HG02588 (cell line): ENCODE results near the gene TMEM121.

Experiments used
- ATAC-seq: cut with Tn5 transposase; IDR thresholded peaks from one replicate; pipeline ENCODE4 v1.9.1; 2021; ENCODE audit warnings: mild to moderate bottlenecking, moderate library complexity; ENCODE audit not compliant: unreplicated experiment

The TMEM121 gene

DNA sequence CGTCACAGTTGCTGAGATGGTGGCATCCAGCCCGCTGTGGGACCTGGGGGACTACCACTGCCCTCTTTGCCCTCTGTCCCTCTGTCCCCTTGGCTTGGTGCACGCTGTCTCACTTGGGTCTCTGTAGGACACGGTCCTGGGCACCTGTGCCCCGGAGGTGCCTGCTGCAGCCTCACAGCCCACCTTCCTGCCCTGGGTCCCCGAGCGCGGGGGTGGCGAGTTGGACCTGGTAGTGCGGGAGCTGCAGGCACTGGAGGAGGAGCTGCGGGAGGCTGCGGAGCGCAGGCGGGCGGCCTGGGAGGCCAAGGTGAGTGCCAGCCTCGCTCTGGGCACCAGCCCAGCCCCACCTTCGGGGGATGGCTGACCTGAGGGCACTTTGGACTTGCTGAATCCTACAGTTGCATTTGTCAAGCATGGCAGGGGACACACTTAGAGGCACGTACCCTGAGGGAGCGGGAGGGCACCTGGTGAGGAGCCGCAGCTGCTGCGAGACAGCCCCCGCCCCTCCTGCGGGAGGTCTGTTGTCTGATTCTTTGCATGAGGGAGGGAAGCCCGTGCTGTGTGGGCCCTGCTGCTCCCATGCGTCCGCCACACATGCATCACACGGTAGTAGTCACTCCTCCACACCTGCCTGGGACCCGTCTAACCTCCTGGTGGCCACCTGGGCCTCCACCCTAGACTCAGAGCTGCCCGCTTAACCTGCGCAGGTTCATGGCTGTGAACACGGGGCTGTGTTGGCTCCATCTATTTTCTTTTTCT, 28.5 kb upstream of the TMEM121 start:
- no peak for ATAC-seq

DNA sequence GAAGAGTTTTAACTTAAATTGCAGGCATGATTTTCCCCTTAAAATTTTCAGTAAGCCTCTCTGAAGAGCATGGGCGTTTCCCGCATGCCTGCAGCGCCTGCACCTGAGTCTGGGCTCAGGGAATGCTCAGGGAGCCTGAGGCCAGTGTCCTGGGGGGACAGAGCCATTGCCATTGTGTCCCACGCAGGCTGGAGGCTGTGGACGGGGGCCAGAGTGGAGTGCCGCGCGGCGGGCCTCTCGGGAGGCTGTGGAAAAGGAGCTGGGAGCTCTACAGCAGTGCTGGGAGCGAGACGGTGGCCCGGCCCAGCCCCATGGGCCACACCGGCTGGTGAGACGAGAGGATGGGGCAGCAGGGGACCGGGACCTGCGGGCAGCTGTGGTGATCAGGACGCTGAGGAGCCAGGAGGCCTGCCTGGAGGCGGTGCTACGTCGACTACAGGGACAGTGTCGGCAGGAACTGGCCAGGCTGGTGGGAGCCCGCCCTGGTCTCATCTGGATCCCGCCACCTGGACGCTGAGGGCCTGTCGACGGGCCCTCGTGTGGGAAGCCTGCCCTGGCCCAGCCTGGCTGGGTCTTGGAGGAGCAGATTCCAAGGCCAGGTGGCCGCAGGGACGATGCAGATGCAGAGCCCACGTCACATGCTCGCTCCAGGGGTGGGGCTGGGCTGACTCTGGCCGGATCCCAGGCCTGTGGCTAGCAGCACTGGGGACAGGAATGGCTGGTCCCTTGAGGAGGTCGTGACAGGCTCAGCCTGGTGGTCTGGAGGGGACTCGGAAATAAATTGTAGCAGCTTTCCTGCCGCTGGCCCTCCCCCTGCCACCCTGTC, 27.7 kb upstream of the TMEM121 start:
- no peak for ATAC-seq

DNA sequence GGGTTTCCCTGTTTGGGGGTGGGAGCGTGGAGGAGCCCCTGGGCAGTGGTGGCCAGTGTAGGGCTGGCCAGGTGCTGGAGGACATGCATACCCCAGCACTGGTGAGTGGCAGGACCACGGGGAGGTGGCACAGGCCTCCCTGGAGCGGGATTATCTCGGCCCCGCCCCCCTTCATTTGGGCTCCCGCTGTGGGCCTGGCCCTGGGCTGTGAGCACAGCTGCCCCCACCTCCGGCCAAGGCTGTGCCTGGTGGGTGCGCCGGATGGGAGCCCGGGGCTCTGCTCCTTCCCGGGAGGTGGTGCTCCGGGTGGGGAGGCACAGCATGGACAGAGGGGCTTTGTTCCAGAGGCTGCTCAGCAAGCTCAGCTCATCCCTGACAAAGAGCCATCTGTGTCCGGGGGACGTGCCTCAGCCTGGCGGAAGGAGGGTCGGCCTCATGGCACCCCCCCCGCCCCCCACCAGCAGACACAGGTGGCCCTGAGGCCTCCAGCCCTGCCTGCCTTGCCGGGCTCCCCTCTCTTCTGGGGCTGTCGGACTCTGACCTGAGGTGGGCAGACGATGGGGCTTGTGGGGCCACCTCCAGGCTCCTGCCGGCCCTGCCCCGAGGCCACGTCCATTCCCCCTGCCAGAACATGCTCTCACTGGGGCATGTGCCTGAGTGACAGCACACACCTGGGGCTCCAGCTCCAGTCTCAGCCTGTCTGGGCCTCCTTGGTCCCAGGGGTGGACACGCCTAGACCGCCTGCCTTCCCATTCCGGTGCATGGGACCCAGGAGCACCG, 26.9 kb upstream of the TMEM121 start:
- no peak for ATAC-seq

DNA sequence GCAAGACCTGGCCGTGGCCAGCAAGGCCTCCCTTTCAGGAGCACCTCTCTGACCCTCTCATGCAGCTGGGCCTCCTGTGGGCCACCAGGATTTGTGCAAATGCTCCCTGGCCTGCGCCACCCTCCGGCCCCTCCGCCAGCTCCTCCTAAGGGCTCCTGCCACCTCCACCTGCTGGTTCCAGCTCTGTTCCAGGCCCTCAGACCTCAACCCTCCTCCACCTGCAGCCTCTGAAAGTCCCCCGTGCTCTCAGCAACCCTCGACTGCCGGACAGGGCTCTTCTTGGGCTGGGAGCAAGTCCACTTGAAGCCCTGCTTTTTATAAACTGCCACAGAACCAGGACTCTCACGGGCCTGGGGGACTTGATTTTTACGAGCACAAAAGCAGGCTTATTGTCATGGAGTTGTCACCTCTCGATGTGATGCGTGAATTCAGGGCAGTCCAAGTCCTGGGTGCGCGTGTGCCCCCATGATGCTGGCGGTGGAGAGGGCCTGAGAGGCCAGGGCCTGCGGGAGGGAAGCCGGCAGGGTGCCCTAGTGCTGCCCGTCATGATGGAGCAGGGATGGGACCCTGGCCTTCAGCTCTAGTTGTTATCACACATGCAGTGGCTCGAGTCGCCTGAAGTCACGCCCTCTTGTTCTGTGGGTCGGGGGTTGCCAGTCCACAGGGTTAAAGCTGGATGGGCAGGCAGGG, 26.2 kb upstream of the TMEM121 start:
- no peak for ATAC-seq

DNA sequence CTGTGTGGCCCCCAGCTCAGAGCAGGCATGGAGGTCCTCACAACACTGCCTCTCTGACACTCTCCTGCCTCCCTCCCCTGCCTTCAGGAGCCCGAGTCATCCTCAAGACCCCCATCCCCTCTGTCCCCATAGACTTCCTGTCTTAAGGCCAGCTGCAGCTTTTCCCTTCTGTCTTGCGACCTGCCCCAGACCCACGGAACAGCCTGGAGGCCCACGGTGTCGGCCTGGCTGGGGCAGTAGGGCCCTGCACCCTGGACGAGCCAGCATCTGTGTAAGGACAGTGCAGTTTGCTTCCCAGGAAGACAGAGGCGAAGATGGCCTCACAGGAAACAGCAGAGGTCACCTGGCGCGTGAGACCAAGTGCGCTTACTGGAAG, 25.7 kb upstream of the TMEM121 start:
- no peak for ATAC-seq

DNA sequence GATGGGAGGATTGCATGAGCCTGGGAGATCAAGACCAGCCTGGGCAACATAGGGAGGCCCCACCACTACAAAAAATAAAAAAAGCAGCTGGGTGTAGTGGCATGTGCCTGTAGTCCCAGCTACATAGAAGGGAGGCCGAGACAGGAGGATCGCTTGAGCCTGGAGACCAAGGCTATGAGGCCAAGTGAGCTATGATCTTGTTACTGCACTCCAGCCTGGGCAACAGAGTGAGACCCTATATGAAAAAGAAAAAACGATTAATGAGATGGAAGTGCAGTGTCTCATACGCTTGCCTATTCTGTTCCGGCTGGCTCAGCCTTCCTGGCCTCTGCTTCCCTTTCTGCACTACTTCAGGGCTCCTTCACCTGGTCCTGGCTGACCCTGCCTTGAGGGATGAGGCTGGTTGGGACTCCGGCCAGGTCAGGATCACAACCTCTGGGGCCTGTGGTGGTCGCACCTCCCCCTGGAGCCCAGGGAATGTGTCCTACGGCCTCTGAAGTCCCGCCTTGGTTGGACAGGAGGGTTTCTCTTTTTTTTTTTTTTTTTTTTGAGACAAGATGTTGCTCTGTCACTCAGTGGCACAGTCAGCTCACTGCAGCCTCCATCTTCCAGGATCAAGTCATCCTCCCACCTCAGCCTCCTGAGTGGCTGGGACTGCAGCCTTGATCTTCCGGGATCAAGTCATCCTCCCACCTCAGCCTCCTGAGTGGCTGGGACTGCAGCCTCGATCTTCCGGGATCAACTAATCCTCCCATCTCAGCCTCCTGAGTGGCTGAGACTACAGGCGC, 24.7 kb upstream of the TMEM121 start:
- ATAC-seq: no peak

DNA sequence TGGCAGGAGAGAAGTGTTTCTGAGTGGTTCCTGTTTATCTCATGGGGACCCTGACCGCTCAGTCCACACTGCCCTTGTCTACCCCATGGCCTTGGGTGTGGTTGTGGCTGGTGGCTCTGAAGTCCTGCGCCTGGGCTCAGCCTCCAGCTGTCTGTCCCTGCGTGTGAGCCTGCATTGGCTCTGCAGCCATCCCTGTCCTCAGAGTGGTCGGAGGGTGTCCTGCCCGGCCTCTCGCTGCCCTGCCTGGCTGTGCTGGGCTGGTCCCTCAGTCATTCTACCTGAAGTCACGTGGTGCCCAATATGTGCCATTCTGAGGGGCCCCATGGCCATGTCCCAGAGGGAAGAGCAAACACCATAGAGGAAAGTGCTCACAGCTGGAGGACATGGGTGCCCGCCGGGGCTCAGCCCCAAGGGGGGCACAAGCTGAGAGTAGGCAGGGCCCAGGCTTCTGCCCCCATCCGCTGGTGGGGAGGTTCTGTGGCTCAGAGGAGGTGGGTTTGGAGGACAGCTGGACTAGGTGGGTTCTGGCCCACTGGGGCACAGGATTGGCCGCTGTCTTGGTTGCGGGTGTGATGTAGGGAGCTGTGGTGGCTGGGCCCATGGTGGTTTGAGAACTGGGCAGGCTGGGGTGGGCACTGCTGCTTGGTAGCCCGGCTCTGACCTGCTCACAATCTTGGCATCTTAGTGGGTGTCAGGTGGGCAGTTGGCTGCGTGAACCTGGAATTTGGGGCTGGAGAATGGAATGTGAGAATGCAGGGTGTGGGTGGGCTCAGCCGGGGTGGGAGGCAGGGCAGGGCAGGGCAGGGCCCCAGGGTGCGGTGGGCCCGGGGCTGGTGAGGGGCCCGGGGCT, 23.7 kb upstream of the TMEM121 start:
- ATAC-seq: no peak

DNA sequence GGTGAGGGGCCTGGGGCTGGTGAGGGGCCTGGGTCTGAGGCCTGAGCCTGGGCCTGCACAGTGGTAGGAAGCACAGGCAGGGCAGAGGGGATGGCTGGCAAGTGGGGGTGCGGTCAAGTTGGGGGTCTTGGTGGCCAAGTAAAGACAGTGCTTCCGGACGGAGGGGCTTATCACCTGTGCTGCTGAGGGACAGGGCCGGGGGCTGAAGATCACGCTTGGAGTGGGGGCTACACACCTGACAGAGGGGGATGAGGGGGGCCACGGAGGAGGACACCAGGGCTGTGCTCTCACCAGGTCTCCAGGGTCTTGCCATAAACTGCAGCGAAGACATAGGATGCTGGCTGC, 23.1 kb upstream of the TMEM121 start:
- no peak for ATAC-seq

DNA sequence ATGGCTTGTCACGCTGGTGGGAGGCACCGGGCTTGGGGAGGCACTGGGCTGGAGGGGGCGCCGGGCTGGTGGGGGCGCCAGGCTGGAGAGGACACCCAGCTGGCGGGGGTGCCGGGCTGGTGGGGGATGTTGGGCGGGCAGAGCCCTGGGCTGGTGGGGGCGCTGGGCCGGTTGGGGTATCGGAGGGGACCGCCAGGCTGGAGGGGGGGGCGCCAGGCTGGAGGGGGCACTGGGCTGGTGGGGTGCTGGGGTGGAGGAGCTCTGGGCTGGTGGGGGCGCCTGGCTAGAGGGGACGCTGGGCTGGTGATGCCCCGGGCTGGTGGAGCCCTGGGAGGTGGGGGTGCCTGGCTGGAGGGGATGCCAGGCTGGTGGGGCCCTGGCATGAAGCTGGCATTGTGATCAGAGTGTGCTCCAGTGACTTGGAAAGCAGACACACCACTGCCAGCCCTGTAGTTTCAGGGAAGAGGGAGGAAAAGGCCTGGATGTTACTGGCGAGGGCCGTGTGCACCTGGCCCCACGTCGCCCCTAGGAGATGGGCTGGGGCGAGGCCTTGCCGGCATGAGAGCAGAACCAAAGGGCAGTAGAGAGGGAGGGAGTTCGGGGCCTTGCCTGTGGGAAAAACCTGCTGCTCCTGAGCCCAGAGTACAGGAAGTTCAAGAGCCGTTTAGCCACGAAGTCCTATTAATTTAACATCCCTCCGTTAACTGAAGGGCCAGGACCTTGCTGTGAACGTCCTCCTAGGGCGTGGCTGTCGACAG, 22.3 kb upstream of the TMEM121 start:
- no peak for ATAC-seq

DNA sequence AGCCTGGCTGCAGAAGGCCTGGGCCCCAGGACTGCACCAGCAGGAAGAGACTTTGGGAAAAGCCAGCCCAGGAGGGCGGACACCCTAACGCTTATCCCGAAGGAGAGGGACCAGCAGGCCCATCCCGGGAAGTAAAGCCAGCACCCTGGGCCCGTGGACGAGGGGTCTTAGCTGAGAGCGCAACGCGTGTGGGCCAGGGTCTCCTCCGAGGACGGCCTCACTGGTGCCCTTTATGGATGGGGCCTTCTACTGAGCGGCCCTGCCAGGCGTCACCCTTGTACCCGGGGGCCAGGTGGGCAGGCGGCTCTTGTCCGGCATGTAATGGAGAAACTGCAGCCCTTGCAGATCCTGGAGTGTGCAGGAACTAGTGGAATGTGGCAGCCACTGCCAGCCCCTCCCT, 21.3 kb upstream of the TMEM121 start:
- no peak for ATAC-seq

DNA sequence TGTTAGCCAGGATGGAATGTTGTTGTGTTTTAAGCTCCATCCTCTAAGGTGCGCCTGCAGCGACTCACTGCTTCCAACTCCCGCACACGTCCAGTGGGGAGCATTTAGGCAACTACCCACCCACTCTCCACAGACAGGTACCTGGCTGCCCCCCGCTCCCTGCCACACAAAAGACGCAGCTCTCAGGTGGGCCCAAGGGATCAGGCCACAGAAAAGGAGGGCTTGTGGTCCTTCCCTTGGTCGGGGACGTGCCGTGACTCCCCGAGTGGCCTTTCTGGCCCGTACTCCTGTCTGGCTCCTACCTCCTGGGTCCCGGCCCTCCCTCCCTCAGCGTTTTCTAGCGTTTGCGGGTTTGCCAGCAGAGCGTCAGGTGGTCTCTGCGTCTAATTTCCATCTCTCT, 19.1 kb upstream of the TMEM121 start:
- ATAC-seq: no peak

DNA sequence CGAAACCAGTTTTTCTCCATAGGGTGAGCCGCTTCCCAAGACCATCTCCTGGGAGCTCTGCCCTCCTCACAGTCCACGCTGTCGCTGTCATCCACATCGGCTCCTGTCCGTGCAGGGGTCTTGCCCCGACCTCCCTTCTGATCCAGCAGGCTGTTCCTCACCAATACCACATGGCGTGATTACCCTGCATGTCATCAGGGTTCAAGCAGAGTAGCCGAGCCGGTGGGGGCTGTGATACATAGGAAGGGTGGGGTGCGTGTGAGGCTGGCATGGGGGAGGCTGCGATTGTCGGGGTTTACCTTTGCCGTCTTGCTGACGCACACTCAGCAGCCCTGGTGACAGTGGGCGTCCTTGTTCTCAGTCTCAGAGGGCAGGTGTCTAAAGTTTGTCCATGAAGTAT, 18.3 kb upstream of the TMEM121 start:
- ATAC-seq: no peak

DNA sequence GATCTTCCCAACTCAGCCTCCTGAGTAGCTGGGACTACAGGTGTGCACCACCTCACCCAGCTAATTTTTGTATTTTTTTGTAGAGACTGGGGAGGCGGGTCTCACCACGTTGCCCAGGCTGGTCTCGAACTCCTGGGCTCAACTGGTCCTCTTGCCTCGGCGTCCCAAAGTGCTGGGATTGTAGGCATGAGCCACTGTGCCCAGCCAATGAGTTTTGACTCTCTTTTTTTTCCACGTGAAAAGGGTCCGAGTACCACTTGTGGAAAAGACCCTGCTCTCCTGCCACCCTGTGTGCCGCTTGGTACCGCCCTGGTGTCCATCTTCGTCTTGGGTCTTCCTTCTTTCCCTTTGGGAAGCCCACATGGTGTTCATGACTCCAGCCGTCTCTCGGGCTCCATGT, 17.8 kb upstream of the TMEM121 start:
- no peak for ATAC-seq

DNA sequence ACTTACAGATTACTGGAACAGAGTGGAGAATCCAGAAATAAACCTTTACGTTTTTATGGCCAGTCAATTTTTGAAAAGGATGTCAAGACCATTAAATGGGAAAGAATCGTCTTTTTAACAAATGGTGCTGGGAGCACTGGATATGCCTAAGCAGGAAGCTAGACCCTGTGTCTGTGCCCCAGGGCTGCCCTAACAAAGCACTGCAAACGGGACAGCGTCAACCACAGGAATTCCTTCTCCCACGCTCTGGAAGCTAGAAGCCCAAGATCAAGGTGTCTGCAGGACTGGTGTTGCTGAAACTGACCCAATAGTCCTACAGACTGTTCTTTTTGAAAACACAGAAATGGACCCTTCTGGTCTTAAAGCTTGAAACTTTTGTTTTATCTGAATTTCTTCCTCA, 9.3 kb upstream of the TMEM121 start:
- ATAC-seq: no peak

DNA sequence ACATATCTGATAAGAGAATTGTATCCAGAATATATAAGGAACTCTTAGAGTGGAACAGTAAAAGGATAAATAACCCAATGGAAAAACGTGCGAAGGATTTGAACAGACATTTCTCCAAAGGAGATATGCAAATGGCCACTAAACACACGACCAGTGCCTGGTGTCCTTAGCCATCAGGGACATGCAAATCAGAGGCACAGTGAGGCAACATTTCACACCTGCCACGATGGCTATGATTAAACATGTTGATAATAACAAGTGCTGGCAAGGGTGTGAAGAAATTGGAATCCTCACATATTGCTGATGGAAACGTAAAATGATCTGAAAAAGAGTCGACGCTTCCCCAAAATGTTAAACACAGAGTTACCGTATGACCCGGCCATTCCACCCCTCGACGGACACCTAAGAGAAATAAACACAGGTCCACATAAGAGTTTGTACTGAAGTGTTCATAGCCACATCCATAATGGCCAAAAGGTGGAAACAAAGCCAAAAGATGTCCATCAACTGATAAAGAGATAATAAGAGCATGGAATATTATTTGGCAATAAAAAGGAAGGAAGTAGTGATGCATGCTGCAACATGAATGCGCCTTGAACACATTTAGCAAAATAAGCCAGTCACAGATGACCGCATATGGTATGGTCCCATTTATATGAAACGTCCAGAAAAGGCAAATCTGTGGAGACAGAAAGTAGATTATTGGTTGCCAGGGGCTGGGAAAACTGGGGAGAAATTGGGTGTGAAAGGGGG, 6.3 kb upstream of the TMEM121 start:
- ATAC-seq: no peak

DNA sequence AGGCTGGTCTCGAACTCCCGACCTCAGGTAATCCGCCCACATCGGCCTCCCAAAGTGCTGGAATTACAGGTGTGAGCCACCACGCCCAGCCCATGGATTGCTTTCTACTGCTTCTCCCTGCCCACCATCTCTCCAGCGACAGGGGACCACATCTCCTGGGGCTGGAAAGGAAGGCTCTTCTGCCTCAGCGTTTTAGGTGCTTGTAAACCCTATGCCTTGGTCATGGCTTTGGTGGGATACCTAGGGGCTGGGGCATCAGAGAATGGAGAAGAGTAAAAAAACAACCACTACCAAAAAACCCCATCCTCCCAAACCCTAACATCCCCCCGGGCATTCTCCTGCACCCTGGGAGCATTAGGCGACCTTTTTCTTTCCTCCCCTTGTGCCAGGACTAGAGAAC, 1.1 kb upstream of the TMEM121 start:
- no peak for ATAC-seq

DNA sequence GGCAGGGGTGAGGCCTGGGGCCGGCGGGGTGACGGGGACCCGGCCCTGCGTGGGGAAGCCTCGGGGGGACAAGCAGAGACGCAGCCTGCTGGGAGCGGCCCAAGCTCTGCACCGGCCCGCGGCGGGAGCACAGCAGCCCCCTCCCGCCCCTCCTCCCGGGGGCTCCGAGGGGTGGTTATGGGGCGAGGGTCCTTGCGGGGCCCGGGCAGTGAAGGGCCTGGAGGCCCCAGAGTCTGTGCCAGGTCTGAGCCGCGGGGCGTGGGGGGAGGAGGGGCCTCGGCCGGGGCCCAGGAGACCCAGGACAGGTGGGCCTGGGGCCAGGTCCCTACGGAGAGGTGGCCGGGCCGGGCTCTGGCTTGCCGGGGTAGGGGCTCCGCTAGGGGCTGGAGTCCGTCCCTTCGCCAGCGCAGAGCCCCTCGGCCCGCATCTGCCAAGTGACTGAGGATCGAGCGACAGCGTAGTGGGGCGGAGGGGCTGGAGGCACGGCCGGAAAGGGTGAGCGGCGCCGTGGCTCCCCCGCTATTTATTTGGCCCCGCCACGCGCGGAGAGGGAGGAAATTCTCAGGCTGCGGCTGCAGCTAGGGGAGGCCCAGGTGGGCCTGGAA, 495 bp downstream of the TMEM121 start:
- ATAC-seq: no peak

DNA sequence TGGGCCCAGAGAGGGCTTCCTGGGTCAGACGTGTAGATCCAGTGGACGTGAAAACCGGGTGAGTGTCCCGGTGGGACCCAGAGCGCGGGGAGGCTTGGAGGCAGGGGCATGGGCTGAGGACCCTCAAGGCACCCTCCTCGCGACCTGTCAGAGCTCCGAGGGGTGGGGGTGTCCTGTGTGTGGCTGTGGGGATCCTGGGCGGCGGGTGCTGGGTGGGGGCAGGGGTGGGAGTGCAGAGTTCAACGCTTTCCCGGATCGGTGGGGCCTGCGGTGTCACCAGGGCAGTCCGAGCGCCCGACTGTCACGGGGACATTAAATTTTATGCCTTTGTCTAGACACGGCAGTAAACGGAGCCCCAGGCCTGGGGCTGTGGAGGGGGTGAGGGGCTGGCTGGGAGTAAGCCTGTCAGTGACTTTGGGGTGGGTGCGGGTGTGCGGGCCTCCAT, 1.0 kb downstream of the TMEM121 start:
- no peak for ATAC-seq
